GM18909 (cell line): ENCODE measurements around the gene TMEM37.
"Not testable (repeated sequence)": the region's sequence is repeated elsewhere in the genome, so short reads cannot be mapped to it uniquely, and the experiment has no call there.

Experiments
- ATAC-seq: cut with Tn5 transposase; IDR thresholded peaks from one replicate; pipeline ENCODE4 v1.9.1; 2021; ENCODE audit warnings: mild to moderate bottlenecking; ENCODE audit not compliant: unreplicated experiment, poor library complexity

The TMEM37 gene, protein sequence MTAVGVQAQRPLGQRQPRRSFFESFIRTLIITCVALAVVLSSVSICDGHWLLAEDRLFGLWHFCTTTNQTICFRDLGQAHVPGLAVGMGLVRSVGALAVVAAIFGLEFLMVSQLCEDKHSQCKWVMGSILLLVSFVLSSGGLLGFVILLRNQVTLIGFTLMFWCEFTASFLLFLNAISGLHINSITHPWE

DNA sequence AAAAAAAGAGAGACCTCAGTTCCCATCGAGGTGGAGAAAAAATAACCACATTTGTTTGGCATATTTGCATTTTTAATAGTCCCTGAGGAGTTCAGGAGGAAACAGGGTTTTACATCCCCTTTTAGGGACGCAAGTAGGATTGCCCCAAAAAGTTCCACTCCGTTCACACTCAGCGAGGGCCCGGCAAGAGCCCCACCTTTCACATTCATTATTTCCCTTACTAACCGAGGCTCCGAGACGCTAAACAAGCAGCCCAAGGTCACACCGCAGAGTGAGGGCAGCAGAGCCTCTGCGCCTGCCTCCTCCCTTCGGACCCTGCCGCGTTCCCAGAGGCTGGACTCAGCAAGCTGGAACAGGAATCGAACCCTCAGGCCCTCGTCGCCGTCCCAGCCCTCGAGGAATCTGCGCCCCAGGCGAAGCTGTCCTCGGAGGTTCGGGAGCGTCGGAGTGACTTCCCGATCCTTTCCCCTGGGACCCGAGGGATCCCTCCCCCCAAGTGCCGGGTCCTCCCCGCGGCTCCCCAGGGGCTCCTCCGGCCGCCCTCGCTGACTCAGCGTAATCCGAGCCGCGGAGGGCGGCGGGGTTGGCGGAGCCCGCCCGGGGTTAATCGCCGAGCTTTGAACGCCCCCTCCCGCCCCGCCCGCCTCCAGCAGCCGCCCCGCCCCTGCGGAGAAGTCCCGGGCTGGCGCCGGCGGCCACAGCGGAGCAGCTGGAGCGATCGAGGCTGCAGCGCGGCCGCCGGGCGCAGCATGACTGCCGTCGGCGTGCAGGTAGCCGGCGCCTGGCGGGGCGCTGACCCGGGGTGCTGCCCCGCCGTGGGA is at the start of gene TMEM37:
Gene TMEM37 (plus strand): TSS at position 700 of the 821 bp plus-strand sequence. CDS start 50 bp downstream, at position 750.
- peak; percentile 69 for ATAC-seq

DNA sequence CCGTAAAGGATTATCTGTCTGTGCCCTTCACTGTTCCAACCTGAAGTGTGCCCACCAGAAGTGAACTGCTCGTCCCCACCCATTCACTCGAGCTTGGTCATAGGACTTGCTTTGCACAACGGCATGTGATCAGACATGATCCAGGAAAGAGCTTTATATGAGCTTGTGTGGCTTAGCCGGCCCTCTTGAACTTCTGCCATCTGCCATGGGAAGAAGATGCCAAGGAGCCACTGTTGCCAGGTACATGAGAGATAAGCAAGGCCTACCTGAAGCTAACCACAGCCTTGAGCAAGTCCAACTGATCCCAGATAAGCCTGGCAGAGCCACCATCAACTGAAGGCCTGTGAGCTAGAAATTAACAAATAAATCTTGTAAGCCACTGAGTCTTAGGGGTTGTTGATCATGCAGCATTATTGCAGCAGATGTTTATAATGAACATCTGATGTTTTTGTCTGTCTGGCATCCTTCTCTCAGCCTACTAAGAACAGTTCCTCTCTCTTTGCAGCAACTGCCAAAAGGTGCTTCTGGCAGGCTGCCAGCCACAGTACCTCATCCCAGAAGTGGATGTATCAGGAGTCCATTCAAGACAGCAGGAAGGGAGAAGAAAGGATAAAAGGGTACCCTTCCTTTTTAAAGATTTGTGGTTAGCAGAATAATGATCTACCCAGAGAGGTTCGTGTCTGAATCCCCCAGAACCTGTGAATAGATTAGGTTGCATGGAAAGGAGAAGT is 48.1 kb upstream of the TMEM37 start:
- no peak for ATAC-seq

DNA sequence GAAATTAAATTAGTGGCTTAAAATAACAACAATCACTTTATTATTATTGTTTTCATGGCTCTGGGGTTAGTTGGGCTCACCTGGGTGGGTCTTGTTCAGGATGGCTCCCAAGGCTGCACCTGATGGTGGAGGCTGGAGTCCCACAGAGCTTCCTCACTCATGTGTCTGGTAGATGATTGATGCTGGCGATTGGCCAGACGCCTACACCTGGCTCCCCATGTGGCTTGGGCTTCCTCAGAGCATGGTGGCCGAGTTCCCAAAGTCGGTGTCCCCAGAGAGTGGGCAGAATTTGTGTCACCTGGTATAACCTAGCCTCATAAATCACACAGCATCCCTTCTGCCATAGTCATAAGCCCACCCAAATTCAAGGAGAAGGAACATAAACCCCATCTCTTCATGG is 46.7 kb upstream of the TMEM37 start:
- no peak for ATAC-seq

DNA sequence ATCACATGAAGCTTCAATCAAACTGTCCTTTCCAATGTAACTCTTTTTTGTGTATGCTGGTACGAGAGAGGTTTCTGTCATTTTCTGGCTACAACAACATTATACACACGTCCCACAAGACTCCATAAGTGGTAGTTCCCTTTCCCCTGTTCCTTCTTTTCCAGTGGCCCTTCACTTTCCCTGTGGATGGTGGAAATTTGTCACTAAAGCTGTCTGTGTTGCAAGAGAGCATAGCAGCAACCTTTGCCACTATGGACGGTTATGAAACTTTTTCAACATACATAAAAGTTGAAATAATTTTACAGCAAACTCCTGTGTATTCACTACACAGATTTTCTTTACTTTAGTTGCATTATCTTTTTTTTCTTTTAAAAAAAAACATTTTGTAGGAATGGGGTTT is 46.2 kb upstream of the TMEM37 start:
- ATAC-seq = no peak

DNA sequence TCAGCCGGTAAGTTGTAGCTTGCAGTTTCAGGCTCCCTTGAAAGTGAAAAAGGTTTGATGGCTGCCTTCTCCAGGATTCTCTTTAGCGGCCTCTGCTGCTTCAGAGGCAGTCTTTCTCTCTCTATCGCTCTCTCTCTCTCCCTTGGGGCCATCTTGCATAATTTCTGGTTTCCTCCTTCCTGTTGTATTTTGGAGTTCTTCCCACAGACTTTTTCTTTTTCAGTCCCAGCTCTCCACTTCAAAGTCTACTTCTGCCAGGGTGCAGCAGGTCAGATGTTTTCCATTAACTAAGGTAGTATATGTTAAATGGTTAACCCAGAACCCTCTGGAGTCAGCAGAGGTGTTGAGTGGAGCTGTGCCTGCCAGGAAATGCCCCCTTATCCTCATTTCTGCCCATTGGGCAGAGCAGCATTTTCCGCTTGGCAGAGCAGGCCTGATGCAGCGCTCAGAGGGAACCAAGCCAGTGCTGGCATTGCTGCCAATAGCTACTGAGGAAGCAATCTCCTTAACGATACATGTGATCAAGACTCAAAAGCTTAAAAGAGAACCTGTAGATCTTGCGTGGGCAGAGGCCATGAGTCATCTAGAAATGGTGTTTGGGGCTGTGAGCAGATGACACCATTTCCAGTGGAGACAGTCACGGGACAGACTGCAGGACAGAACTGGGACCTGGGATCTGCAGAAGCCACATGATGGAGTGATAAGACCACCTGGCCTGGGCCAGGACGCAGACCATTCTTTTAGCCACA is 44.1 kb upstream of the TMEM37 start:
- ATAC-seq = peak; percentile 82

DNA sequence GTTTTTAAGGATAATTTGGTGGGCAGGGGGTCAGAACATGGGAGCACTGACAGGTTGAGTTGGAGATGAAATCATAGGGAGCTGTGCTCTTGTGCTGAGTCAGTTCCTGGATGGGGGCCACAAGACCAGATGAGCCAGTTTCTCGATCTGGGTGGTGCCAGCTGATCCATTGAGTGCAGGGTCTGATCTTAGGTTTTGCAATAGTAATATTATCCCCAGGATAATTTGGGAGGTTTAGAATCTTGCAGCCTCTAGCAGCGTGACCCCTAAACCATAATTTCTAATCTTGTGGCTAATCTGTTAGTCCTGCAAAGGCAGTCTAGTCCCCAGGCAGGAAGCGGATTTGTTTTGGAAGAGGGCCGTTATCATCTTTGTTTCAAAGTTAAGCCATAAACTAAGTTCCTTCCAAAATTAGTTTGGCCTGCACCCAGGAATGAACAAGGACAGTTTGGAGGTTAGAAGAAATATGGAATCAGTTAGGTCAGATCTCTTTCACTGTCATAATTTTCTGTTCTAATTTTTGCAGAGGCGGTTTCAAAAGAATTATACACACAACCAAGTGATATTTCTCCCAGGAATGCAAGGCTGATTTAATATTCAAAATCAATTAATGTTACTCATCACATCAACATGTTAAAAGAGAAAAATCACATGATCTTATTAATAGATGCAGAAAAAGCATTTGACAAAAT is 41.9 kb upstream of the TMEM37 start:
- ATAC-seq = no peak

DNA sequence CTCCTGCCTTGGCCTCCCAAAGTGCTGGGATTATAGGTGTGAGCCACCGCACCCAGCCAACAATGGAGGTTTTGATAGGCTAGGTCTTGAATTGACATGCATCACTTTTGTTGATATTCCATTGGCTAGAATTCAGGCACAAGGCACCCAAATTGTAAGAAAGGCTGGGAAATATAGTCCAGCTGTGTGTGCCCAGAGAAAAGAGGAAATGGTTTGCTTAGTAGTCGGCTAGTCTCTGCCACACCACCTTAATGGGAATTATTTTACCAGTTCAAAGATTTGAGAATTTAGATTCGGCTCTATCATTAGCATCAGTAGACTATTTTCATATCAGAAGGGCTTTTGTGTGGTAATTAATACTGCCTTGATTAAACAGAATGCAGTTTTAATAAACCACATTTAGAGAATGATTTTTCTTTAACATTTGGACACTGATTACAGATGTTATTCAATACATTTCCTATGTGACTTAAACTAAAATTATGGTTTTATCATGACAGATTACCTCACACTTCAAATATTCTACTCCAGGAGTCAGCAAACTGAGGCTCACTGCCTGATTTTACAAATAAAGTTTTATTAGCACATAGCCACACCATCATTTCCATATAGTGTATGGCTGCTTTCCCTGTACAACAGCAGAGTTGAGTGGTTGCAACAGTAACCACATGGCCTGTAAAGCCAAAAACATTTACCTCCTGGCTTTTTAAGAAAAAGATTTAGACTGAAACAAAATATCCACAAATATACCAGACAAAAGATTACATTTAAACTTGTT is 37.5 kb upstream of the TMEM37 start:
- no peak for ATAC-seq

DNA sequence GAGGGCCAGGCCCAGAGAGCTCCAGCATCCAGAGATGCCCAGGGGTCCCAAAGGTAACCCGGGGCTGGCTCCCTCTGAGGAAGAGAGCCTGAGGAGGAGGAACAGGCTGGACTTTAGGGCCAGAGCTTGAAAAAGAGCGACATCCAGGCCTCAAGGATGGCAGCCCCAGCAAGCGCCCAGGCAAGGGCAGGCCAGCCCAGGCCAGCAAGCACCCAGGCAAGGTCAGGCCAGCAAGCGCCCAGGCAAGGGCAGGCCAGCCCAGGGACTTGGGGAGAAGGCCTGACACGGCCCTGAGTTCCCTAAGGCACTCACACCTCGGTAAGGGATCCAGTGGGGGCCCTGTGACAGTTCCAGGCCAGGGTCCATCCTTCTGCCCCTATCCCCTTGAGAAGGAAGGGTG is 34.5 kb upstream of the TMEM37 start:
- no peak for ATAC-seq

DNA sequence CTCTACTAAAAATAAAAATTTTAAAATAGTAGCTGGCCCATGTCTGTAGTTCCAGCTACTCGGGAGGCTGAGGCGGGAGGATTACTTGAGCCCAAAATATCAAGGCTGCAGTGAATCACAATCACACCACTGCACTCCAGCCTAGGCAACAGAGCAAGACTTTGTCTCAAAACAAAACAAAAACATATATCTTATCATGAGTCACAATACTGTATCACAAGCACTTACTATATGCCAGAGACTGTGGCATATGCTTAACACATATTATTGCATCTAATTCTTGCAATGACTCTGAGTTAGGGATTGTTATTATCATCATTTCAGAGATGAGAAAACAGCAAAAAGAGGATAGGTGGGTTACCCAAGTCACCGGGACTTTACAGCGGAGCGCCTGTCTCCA is 29.5 kb upstream of the TMEM37 start:
- ATAC-seq = no peak

DNA sequence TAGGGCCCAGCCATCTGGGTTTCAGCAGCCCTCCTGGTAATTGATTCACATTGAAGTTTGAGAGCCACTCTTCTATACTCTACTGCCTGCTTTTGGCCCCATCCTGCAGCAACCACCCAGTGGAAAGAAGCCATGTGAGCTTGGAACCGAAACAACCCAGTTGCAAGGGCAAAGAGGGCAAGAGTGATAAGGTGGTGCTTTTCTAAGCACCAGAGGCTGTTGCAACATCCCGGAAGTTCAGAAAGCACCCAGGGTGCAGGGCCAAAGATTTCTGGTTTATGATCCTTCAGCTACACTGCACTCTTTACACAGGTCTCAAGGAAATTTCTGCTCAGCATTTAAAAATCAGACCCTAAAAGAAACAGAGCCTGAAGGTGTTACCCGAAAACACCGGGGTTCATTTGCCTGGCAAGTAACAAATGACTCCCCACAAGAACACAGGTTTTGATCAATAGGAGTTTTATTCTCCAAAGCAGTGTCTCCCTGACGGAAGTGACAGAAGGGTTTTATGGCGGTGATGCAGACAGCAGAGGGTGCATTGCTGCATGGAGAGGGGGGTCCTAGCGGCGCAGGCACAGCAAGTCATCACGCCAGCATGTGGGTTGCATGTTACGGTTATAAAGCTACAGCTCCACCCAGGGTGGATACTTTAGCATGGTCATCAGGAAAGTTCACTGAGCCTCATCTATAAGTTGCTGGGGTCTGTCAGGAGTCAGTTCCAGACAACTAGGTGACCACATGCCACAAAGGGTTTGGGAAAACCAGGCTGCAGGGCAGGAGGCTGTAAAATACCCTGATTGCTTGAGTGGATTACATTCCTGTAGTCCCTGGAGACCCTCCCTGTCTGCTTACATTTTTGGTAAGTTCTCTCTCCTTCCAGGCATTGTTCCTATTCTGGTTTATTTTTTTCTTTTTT is 28.8 kb upstream of the TMEM37 start:
- ATAC-seq = no peak

DNA sequence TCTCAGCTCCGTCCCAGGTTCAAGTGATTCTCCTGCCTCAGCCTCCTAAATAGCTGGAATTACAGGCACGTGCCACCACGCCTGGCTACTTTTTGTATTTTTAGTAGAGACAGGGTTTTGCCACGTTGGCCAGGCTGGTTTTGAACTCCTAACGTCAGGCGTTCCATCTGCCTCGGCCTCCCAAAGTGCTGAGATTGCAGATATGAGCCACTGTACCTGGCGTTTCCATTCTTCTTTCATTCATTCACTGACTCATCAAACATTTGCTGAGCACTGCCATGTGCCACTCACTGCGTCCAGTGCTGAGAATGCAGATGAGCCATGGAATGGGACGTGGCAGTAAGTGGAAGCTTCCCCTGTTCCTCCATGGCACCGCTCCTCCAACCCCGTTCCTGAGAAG is 28.0 kb upstream of the TMEM37 start:
- ATAC-seq = not testable (repeated sequence)

DNA sequence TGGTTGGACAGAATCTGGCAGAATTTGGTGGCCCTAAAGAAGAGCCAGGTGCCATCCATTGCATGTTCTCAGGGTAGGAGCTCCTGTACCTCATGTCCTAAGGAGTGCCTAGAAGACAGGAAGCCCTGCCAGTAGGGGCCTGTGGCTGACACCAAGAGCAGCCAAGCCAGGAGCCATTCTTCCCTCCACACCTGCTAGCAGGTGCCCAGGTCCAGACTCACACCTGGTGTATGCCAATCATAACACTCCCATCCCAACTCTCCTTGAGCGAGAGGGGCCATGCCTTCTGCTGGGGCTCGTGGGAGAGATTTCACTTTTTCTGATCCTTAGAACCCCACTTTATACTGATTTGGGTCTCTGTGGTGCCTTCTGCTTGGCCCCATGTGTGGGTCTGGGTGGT is 26.5 kb upstream of the TMEM37 start:
- ATAC-seq = no peak

DNA sequence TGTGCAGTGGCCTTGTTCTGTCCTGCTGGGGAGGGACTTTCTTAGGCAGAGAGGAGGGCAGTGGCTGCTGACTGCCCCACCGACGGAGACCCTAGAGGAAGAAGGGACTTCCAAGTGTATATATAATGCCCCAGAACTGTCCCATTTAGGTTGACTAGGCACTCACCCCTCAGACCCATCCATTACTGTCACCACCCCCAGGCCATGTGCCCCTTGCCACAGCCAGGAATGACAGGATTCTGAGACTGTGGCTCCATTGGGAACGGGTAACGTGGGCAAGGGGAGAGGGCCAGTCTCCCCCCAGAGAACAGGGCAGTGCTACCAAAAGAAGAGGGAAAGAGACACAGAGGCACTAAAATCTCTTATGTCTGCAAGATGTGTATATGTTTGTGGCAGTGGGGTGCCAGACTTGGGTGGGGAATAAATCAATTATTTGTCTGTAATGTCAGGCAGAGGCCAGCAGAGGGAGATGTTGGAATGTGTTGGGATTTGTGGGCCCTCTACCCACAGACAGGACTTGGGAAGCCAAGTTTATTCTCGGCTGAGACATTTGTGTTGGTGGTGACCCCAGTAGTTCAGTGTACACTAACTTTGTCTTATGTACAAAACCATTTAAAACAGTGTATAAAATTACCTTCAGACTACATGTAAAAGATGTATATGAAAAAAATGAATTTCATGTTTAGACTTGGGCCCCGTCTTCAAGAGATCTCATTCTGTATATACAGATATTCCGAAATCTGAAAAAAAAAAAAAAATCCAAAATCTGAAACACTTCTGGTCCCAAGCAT is 24.0 kb upstream of the TMEM37 start:
- peak; percentile 73 for ATAC-seq

DNA sequence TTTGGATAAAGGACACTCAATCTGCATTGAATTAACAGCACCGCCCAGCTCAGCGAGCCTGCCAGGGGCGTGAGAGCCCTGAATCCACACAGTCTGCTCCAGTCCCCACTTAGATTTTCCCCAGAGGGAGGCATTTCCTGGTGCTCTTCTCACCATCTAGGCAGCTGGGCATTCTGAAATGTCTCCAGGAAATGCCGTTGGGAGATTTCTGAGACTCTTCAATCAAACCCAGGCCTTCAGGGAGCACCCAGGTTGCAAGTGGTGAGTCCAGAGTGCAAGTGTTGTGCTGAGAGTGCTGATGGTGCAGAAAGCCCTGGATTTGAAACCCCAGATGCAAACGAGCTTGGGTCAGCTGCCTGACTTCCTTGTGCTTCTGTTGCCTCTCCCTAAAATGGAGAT is 23.4 kb upstream of the TMEM37 start:
- ATAC-seq = no peak

DNA sequence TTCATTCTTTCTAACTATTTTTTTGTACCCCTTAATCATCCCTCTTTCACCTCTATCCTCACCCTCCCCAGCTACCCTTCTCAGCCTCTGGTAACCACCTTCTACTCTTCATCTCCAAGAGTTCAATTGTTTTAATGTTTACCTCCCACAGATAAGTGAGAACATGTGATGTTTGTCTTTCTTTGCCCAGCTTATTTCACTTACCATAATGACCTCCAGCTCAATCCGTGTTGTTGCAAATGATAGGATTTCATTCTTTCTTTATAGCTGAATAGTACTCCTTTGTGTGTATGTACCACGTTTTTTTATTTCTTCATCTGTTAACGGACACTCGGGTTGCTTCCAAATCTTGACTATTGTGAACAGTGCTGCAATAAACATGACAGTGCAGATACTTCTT is 22.1 kb upstream of the TMEM37 start:
- ATAC-seq = no peak

DNA sequence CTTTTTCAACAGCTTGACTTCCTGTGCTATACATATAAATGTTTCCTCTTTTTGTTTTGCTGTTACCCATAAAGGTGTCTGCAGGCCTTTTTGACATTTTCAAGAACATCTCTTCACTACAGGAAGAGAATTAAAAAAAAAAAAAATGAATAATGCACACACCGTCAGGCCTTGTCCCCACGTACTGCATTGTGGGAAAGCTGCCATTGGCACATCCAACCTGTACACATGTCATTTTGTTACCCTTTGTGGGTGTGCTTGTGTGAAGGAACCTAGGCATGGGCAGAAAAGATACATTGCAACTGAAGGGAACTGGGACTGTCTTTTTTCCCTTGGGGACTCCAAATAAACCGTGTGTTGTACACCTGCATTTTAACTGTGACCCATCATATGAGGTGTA is 16.8 kb upstream of the TMEM37 start:
- no peak for ATAC-seq

DNA sequence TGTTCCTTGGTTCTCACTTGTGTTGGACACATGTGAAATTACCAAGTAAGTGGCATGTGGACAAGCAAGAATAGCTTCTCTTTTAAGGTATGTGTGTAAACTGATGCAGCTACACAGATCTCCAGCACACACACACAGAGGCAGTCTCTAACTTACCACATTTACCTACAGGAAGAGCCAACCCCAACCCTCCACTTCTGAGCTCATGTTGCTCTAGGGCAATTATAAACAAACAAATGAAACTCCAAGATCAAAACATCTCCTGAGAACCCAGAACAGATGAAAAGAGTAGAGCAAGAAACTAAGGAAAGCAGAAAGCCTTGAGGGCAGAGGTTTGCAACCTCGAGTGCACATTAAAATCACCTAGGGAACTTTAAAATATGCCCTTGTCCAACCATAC is 16.0 kb upstream of the TMEM37 start:
- no peak for ATAC-seq
